Hematopoietic multipotent progenitor cell treated with erythropoietin and hydrocortisone succinate and interleukin-3 and kit ligand, for 17 days (in vitro differentiated cells): ENCODE data around the gene LARP1.
"Not testable (repeated sequence)": the region's sequence is repeated elsewhere in the genome, so short reads cannot be mapped to it uniquely, and the experiment has no call there.

Experiments used
- DNase-seq: peaks from one replicate; pipeline ENCODE4 v3.0.0-alpha.2; 2015; ENCODE audit warnings: low spot score

Gene LARP1

DNA sequence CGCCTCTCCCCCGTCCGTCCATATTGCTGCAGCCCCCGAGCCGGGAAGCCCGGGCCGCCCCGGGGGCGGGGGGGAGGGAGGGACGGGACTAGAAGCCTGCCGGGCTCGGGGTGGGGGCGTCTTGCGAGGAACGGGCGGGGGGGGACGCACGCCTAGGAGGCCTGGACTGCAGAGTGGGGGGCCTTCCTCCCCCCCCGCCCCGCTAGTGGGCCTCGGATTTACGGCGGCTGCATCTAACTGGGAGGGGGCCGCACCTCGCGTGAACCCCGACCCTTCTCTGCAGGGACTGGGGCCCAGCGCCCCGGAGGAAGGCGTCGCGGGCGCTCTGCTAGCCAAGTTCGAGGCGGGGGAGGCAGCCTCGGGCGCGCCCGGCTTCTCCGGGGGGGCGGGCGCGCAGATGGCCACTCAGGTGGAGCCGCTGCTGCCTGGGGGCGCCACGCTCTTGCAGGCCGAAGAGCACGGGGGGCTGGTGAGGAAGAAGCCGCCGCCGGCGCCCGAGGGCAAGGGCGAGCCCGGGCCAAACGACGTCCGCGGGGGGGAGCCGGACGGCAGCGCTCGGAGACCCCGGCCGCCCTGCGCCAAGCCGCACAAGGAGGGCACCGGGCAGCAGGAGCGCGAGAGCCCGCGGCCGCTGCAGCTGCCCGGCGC lies at the start of gene LARP1:
Gene LARP1 (plus strand): TSS at position 17 of the 648 bp plus-strand sequence. CDS start 381 bp downstream, at position 398.
- peak; percentile 67 for DNase-seq

DNA sequence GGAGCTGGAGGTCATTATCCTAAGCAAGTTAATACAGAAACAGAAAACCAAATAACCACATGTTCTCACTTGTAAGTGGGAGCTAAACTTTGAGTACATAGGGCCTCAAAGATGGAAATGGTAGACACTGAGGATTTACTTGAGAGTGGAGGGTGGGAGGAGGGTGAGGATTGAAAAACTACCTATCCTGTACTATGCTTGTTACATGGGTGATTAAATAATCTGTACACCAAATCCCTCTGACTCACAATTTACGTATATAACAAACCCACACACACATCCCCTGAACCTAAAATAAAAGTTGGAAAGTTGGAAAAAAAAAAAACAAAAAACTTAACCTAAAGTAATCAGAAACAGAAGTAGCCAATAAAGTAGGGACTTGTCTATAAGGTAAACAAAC lies 48.8 kb upstream of the LARP1 start:
- DNase-seq = no peak

DNA sequence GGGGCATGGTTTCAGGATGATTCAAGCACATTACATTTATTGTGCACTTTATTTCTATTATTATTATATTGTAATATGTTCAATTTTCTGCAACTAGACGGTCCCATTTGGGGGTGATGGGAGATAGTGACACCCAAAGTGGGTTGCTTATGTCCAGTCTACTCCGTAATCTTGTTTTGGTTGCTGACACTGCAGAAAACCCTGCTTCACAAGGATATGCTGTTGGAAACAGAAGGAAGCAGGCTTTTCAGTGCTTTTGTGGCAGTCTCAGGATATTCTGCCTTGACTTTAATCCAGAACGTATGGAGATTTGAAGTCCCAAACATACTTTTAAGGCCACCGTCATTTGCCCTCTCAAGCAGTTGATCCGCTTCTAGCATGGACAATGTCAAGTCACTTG lies 47.5 kb upstream of the LARP1 start:
- DNase-seq = no peak

DNA sequence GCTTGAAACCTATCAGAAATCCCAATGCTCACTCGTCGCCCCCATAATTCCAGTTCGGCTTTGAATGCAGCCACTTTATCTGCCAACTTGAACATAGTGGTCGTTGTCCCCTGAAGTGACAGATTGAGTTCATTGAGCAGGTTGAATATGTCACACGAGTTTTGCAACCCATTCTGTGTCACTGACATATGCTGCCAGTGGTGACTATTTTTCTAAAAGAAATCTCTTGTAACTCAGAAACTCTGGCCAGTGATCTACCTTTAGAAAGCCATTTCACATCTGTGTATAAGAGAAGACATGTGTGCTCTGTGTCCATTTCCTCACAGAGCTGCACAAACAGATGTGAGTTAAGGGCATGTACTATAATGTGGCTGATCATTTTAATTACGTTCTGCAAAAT lies 47.0 kb upstream of the LARP1 start:
- no peak for DNase-seq

DNA sequence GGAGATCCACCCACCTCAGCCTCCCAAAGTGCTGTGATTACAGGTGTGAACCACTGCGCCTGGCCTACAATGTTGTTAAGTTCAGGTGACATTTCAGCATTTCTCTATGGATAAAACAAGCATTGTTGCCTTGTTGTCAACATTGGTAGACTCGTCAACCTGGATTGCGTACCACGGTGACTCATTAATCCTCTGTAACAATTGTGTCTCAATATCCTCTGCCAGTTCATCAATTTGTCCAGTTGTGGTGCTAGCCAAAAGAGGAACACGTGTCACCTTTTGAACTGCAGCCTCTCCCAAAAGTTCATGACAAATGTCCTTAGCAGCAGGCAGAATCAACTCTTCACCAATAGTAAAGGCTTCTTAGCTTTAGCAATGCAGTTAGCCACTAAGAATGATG lies 46.3 kb upstream of the LARP1 start:
- DNase-seq = no peak

DNA sequence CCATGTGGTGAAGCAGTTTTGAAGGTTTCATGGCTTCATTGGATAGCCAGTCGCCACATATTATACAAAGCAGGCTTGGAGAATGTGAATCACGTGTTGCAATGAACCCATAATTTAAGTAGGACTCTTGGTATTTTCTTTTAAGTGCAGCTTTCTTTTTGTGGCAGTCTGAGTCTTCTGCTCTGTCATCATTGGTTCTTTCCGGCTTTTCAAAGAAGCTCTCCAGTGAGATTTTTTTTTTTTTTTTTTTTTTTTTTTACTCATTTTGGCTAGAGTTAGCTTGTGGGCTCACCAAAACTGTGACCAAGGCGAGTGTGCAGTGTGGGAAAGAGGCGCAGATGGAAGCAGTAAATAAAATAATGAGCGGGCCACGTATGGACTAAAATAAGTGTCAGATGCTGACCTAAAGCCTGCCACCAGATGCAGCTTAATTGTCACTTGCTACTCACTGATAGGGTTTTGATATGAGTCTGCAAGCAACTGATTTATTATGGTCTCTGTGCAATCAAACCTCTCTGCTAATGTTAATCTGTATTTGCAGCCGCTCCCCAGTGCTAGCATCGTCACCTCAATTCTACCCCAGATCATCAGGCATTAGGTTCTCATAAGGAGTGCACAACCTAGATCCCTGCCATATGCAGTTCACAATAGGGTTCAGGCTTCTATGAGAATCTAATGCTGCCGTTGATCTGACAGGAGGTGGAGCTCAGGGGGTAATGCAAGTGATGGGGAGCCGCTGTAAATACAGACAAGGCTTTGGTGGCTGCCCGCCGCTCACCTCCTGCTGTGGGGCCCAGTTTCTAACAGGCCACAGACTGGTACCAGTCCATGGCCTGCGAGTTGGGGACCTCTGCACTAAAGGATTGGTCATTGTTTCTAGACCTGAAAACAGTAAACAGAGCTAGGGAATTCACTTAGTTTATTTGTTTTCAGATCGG lies 45.5 kb upstream of the LARP1 start:
- no peak for DNase-seq

DNA sequence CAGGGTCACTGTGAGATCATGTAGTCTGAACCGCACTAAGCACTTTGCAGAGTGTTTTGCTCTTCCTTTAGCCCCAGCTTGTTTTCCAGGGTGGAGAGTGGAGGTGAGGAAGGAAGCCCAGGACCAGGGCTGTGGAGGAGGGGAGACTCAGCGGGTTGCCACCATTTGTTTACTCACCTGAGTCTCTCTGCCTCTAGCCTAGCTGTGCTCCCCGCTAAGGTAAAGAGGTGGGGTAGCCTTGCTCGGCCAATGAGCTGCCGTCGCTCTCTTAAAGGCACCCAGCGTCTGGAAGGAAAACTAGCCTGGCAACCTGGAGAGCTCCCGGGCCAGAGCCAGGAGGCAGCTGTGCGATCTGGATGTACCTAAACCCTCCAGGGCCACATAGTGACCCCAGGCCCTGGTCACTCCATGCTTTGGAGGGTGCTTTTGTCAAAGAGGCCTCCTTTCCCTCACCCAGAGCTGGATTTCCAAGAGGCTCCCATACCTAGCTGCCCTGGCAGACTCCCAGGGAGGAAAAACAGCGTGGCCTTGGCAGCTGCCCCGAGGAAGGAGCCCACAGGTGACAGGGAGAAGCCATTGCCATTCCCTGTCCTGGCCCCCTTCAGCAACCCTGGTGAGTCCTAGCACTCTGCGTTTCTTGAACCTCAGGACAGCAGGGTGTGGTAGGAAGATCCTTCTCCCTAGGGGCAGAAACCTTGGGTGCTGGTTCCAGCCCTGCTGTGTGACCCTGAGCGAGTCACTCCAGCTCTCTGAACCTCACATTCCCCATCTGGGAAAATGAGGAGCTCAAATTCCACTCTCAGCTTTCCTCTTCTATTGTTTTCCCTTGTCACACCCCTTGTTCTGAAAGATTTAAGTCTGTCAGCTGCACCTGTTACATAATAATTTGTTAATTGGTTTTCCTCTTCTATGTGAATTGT lies 42.4 kb upstream of the LARP1 start:
- no peak for DNase-seq

DNA sequence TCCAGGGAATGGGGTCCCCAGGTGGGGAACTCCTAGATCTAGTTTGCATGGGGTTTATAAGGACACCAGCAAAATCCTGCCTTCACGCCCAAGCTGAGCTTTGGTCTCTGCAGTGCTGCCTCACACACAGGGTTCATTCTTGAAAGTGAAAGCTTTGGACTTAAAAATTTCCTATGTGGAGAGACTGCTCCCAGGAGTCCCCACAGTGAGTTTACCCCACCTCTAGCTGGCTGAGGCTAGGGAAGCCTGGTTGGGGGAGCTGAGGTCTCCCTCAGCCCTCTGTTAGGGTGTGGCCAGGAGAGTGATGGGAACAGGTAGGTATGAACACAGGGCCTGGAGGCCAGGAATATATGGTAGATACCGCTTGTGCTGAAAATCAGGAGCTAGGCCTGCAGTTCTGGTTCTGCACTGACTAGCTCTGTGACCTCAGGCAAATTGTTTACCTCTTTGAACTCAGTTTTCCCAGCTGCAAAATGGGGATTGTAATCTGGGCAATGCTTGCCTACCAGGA lies 41.5 kb upstream of the LARP1 start:
- DNase-seq = no peak

DNA sequence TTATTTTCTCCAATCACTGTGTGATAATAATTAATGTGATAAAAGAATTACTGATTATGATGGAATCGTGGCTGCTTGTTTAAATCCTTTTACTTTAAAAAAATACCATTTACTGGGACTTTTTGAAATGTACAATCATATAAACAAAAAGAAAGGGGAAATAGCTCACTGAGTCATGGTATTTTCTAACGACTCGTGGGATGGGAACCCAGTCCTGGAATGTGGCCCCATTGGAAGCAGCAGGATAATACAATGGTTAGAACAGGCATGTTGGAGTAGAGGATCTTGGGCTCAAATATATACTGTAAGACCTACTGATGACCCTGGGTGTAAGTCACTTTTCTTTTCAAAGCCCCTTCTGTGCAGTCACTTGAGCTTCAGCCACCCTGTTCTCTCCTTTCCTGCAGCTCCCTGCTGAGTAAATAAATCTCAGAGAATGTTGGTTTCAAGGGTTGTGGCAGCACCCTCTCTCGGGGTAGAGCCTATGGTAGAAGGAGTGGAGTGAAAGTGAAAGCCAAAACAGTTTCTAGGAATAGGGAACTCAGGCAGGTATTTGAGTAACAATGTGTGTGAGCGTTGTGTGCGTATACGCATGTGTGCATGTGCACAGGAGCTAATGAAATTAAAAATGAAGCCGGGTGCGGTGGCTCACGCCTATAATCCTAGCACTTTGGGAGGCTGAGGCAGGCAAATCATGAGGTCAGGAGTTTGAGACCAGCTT lies 40.8 kb upstream of the LARP1 start:
- DNase-seq = no peak

DNA sequence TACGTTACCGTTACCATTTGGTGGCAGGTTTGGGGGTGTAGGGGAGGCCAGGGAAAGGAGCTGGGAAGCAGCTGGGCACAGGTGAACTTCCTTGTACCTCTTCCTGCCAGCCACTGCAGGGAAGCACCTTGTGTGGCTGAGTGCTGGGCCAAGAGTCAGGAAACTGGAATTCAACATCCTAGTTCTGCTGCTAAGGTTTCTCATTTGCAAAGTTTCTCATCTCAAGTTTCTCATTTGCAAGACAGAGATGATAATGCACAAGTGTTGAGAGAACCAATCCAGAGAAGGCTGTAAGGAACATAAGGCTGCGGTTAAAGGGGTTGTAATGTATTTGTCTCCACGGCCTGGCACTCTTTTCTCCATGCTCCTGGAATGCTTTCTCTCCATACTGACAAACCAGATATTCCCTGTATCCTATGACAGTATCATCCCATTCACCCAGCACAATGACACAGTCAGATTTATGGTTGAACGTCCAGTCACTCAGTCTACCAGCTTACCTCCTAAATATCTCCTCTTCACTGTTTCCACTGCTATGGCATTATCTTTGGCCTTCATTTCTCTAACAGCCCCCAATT lies 33.6 kb upstream of the LARP1 start:
- DNase-seq = no peak

DNA sequence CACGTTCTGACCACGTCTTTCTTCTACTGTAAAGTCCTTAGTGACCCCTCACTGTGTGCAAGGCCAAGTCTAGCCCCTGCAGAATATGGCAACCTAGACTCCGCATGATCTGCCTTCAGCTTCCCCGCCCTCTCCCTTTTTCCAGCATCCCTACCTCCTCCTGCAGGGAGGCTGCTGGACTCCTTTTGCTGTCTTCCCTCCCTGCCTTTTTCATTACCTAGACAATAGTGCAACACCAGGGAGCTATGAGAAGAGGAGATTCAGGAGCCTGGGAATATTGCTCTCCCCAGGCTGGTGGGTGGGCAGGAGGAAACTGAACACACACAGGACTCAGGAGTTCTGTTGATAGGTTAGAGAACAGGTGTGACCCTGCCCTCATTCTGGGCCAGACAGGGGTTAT lies 33.1 kb upstream of the LARP1 start:
- DNase-seq = no peak

DNA sequence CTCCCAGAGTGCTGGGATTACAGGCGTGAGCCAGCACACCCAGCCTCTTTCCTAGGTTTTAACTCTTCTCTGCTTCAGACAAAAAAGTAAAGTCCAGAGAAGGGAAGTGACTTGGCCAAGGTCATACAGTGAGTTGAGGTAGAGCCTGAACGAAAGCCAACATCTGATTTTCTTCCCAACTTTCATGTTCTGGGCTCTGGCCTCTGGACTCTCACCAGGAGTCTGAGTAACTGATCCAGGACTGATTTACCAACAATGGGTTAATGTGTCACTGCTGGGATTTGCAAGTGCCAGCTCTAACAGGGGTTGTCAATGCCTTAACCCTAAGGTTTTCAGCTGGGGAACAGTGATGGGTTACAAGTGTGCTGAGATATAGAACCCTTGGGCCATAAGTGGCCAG lies 32.2 kb upstream of the LARP1 start:
- DNase-seq = no peak

DNA sequence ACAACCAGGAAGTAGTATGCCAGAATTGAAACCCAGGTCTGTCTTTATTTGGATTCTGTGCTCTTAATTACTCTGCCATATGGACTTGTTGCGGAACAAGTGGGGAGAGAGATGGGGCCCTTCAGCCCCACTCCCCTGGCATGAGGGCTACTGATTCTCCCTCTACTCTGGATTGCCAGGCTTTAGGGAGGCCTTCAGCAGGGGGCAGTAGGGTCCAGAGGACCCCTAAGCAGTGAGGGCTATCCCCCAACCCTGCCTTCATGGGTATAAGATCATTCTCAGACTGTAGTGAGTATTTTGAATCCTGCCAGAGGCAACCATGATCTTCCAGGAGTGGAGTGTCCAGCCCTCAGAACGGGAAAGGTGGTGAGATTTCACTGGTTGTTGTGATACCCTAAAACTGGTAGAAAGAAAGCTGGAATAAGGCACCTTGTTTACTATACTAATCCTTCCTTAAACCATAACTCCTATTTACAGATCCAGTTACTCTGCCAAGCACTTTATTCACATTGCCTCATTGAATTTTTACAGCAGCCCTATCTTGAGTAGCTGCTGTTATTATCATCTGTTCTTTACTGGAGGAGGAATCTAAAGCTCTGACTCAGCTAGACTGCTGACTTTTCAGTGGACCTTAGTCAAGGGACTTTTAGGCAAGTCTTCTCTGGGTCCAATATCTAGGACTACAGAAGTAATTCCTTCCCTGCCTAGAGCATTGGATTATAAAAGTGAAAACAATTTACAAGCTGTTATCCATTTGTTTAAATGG lies 31.3 kb upstream of the LARP1 start:
- DNase-seq = peak; percentile 60

DNA sequence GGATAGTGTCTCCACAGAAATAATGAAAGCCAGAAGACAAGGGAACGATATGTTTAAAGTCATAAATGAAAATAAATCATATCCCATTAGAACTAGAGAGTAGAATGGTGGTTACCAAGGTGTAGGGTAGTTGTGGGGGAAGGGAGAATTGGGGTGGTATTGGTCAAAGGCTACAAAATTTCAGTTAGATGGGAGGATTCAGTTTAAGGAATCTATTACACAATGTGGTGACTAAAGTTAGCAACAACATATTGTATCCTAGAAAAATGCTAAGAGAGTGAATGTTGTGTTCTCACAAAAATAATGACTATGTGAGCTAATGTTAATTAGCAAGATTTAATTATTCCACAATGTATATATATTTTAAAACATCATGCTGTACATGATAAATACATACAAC lies 27.8 kb upstream of the LARP1 start:
- no peak for DNase-seq

DNA sequence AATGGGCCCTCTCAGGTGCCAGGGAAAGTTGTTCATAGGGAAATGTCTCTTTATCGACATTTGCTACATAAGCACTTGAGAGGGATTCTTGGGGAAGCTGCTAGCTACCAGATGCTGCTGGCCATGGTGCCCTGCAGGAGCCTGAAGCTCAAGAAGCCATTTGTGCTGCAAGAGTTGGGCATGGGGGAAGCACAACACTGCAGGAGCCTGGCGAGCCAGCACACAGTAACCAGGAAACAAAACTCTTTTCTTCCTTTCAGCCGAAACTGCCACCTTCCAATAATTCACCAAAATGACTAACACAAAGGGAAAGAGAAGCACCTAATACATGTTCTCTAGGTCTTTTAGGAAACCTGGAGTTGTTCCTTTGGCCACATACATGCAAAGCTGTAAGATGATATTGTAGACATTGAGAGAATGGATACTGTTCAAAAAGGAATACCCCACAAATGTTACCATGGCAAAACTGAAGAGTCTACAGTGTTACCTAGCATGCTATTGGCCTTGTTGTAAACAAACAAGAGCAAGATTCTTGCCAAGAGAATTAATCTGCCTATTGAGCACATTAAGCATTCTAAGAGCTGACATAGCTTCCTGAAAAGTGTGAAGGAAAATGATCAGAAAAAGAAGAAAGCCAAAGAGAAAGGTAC lies 26.1 kb upstream of the LARP1 start:
- DNase-seq = no peak

DNA sequence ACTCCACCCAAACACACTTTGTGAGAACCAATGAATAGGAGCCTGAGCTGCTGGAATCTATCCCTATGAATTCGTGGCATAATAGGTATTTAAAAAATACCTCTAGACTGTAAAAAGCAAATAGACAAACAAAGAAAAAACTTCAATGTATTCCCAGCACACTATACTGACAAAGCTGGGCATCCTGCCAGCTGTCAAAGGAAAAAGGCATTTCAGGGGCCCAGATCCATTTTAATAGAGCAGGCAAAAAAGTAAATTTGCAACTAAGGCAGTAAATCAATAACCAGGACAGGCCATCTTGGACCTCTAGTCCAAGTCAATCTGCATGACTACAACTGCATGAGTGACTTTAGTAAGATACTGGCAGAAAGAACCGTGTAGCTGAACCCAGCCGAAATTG lies 25.6 kb upstream of the LARP1 start:
- no peak for DNase-seq

DNA sequence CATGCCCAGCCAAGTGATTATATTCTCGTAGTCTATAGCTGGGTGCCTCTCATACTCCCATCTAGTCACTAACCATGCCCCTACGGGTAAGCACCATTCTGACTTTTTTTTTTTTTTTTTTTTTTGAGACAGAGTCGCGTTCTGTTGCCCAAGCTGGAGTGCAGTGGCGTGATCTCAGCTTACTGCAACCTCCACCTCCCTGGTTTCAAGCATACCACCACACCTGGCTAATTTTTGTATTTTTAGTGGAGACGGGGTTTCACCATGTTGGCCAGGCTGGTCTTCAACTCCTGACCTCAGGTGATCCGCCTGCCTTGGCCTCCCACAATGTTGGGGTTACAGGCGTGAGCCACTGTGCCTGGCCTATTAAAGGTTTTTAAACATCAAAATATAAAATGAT lies 24.4 kb upstream of the LARP1 start:
- DNase-seq = not testable (repeated sequence)

DNA sequence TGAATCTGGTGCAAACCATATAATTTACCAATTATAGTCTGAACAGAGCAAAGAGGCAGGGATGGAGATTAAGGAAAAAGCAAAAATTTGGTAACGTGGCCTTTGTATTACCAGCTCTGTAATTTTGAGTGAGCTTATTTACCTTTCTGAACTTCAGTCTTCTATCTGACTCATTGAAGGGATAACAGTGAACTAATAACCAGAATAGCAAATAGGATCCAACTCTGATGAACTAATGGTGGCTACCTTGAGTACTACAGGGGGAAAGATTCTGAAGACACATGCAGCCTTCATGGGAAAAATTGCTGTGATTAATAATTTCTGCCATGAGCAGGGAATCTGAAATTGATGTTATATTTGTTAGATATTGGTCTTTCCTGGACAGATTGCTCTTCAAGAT lies 23.0 kb upstream of the LARP1 start:
- no peak for DNase-seq

DNA sequence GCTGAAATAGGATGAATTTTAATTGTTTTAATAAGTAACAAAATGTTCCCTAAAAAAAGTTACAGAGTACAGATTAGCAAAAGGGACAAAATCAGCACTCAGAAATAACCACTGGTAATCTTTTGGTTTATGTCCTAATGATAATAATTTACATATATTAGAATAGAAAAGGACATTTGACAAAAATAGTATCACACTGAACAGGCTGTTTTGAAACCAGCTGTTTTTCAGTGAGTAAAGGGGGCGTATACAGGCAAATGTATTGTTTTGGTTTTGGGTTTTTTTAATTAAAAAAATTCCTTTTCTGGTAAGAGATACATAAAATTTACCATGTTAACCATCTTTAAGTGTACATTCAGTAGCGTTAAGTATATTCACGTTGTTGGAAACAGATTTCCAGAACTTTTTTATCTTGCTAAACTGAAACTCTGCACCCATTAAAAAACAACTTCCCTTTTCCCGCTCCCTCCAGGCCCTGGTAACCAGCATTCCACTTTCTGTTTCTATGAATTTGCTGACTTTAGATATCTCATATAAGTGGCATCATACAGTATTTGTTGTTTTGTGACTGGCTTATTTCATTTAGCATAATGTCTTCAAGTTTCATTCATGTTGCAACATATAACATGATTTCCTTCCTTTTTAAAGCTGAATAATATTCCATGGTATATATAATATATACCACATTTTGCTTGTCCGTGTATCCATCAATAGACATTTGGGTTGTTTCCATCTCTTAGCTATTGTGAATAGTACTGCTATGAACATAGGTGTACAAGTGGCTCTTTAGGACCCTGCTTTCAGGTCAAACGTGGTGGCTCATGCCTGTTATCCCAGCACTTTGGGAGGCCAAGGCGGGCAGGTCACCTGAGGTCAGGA lies 20.6 kb upstream of the LARP1 start:
- DNase-seq = no peak
